Measurements from ENCODE around the gene GALNT10. TPM values are rescaled to one million over a fixed set of nuclear protein-coding genes. Genes with fewer than 3 reads are reported as not detected.

Gene GALNT10
- polyA plus RNA-seq, 1 donor (not counting 4 experiments of a cell fraction or from before 2014, with no cell fraction given) = 17.9 TPM

DNA sequence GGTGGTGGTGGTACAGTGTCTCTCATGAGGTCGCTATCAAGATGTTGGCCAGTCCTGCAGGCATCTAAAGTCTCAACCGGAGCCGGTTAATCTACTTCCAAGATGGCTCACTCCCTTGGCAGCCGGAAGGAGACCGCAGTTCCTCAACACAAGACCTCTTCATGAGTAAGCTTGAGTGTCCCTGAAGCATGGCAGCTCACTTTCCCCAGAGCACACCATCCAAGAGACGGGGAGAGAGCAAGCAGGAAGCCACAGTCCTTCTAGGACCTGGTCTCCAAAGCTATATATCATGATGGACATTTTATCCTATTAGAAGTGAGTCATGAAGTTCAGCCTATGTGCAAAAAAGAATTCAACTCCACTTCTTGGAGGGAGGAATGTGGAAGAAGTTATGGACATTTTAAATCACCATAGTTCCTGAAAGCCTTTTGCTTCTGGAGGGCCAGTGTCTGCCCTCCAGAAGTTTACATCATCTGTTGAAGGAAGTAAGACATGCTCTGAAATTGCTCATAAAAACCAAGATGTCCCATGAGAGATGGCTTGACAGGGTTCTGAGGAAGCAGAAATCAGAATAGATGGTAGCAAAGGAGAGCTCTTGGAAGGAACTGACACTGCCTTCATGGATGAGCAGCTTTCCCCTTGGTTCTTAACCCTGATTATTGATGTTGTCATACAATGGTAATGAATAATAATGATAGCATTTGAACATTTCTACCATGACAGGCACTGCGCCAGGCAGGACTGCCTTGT, 21.3 kb downstream of the GALNT10 start:
- Histone ChIP-seq H3K9ac (ENCODE audit: control insufficient read depth, extremely low read depth, insufficient read depth, low read length) (no peak overlapping the region), H3K79me2 (ENCODE audit: control insufficient read depth, insufficient read depth, low read length) (no peaks in the 10 kb centered on the region), H2AFZ (ENCODE audit: control insufficient read depth, low read length) (no peak overlapping the region), H3K4me3 (ENCODE audit: control insufficient read depth in 2 of 3, extremely low read depth in 1 of 3, insufficient read depth in 2 of 3, low read depth in 1 of 3, low read length in 3 of 3) (no peak overlapping the region), H3K36me3 (ENCODE audit: control insufficient read depth in 2 of 2, extremely low read depth in 1 of 2, insufficient read depth in 2 of 2, low read length in 2 of 2) (peaks cover 0 to 3% of the 10 kb centered on the region in 2 experiments), H3K4me2 (ENCODE audit: control insufficient read depth, extremely low read depth, insufficient read depth, low read depth, low read length) (no peak overlapping the region), H3K4me1 (ENCODE audit: control insufficient read depth, extremely low read depth, insufficient read depth, low read length) (peaks cover 22% of the 10 kb centered on the region), H3K9me3 (ENCODE audit: control insufficient read depth, low read depth, low read length) (no peaks in the 10 kb centered on the region), H3K27me3 (ENCODE audit: control insufficient read depth, extremely low read depth, insufficient read depth, low read length) (no peaks in the 10 kb centered on the region), H3K9me1 (ENCODE audit: control insufficient read depth, extremely low read depth, insufficient read depth, low read length) (no peaks in the 10 kb centered on the region), H4K20me1 (ENCODE audit: control insufficient read depth, extremely low read depth, insufficient read depth, low read length) (no peaks in the 10 kb centered on the region), H3K27ac (ENCODE audit: control insufficient read depth, insufficient read depth, low read length) (no peak overlapping the region)
- TF ChIP-seq, protein P1, sequence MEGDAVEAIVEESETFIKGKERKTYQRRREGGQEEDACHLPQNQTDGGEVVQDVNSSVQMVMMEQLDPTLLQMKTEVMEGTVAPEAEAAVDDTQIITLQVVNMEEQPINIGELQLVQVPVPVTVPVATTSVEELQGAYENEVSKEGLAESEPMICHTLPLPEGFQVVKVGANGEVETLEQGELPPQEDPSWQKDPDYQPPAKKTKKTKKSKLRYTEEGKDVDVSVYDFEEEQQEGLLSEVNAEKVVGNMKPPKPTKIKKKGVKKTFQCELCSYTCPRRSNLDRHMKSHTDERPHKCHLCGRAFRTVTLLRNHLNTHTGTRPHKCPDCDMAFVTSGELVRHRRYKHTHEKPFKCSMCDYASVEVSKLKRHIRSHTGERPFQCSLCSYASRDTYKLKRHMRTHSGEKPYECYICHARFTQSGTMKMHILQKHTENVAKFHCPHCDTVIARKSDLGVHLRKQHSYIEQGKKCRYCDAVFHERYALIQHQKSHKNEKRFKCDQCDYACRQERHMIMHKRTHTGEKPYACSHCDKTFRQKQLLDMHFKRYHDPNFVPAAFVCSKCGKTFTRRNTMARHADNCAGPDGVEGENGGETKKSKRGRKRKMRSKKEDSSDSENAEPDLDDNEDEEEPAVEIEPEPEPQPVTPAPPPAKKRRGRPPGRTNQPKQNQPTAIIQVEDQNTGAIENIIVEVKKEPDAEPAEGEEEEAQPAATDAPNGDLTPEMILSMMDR (optimal IDR thresholded peaks at IDR 0.05 in 1 of 3, IDR thresholded peaks at IDR 0.05 in 1 of 3, conservative IDR thresholded peaks at IDR 0.05 in 1 of 3; ENCODE audit: extremely low read depth in 1 of 3, insufficient read depth in 2 of 3, low read length in 3 of 3) = no peak
- no peak for TF ChIP-seq EZH2 (IDR thresholded peaks at IDR 0.05; ENCODE audit: low read length)
- dilution Hi-C loops (cut with MboI; ENCODE audit: extremely low pct_ligation_motif_present, low sequenced_read_pairs) = no loop called here
- DNase-seq (ENCODE audit: low read depth, low spot score) (no peak), FAIRE-seq (no peak)

DNA sequence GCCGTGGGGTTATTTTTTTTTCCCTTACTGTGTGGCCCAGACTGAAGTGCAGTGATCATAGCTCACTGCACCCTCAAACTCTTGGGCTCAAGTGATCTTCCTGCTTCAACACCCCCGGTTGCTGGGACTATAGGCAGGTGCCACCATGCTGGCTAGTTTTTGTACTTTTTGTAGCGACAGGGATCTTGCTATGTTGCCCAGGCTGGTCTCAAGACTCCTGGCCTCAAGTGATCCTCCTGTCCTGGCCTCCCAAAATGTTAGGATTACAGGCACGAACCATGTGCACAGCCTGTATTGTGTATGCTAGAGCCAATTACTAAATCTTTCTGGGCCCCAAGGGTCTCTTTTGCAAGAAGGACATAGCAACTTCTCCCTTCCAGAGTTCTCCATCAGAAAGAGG, 23.1 kb downstream of the GALNT10 start:
- H3K9me1 ChIP-seq (ENCODE audit: control insufficient read depth, extremely low read depth, insufficient read depth, low read length) = no peaks in the 10 kb centered on the region
- peaks cover 0 to 3% of the 10 kb centered on the region in 2 experiments for H3K36me3 ChIP-seq (ENCODE audit: control insufficient read depth in 2 of 2, extremely low read depth in 1 of 2, insufficient read depth in 2 of 2, low read length in 2 of 2)
- H3K4me3 ChIP-seq (ENCODE audit: control insufficient read depth in 2 of 3, extremely low read depth in 1 of 3, insufficient read depth in 2 of 3, low read depth in 1 of 3, low read length in 3 of 3) = no peak overlapping the region
- no peak overlapping the region for H3K4me2 ChIP-seq (ENCODE audit: control insufficient read depth, extremely low read depth, insufficient read depth, low read depth, low read length)
- H2AFZ ChIP-seq (ENCODE audit: control insufficient read depth, low read length) = no peak overlapping the region
- TF ChIP-seq EZH2 (IDR thresholded peaks at IDR 0.05; ENCODE audit: low read length) = no peak
- TF ChIP-seq, protein P1 (optimal IDR thresholded peaks at IDR 0.05 in 1 of 3, IDR thresholded peaks at IDR 0.05 in 1 of 3, conservative IDR thresholded peaks at IDR 0.05 in 1 of 3; ENCODE audit: extremely low read depth in 1 of 3, insufficient read depth in 2 of 3, low read length in 3 of 3) = no peak
- H3K27ac ChIP-seq (ENCODE audit: control insufficient read depth, insufficient read depth, low read length) = no peak overlapping the region
- no peaks in the 10 kb centered on the region for H3K27me3 ChIP-seq (ENCODE audit: control insufficient read depth, extremely low read depth, insufficient read depth, low read length)
- no peak overlapping the region for H3K9ac ChIP-seq (ENCODE audit: control insufficient read depth, extremely low read depth, insufficient read depth, low read length)
- H3K9me3 ChIP-seq (ENCODE audit: control insufficient read depth, low read depth, low read length) = no peaks in the 10 kb centered on the region
- peaks cover 25% of the 10 kb centered on the region for H3K4me1 ChIP-seq (ENCODE audit: control insufficient read depth, extremely low read depth, insufficient read depth, low read length)
- H3K79me2 ChIP-seq (ENCODE audit: control insufficient read depth, insufficient read depth, low read length) = no peaks in the 10 kb centered on the region
- DNase-seq (ENCODE audit: low read depth, low spot score) (no peak), FAIRE-seq (no peak)
- no peaks in the 10 kb centered on the region for H4K20me1 ChIP-seq (ENCODE audit: control insufficient read depth, extremely low read depth, insufficient read depth, low read length)
- dilution Hi-C loops (cut with MboI; ENCODE audit: extremely low pct_ligation_motif_present, low sequenced_read_pairs) = no loop called here

Measured in keratinocyte (primary cell).